Activated CD8-positive, alpha-beta memory T cell treated with anti-CD3 and anti-CD28 coated beads for 24 hours (primary cell): ENCODE measurements around the gene NEK8.
"Not testable (repeated sequence)": the region's sequence is repeated elsewhere in the genome, so short reads cannot be mapped to it uniquely, and the experiment has no call there.

Experiments used
- DNase-seq: peaks from one replicate; pipeline ENCODE4 v3.0.0-alpha.2; 2020

The NEK8 gene

DNA sequence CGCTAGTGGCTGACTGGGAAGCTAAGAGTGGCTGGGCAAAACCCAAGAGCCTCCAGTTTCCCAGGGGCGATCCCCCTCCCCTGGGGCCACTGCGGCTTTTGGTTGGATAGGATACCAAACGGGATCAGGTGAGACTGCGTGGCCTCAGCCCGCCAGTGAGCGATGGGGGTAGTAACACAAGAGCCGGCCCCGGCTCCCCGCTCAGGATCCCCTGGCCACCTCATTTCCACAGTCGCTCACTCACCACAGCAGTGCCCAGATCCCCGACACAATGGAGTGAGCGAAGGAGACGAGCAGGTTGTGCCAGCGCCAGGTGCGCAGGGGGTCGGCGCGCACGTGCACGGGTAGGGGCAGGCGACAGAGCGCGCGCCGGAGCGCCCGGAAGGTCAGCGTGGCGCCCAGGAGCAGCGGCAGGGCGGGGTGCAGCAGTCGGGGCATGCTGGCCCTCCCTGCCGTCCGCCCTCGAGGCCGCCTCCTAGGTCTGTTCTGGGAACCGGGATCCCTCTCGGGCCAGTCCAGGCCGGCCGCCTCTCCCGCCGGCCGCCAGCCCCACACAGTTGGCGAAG lies 2.8 kb upstream of the NEK8 start:
- DNase-seq: peak; percentile 94

DNA sequence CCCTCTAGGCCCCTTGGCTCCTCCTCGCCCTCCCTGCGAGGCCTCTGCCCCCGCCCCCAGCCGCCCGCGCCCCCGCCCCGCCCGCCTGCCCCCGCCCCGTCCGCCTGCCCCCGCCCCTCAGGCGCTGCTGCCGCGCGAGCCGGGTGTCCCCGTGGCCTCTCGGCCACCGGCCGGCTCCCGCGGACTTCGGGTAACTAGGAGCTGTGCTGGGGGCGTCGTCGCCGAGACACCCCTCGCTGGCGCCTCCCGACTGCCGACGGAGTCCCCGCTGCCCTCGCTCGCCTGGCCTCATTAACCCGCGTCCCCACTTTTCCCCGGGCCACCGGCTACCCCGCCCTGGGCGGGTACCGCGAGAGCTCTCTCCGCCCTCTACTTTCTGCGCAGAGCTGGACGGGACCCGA lies 2.4 kb upstream of the NEK8 start, which contains the start of gene TLCD1:
TSS of gene TLCD1 (minus strand) at position 8 of the 401 bp plus-strand sequence. CDS start 136 bp downstream, outside the sequence.
- no peak for DNase-seq

DNA sequence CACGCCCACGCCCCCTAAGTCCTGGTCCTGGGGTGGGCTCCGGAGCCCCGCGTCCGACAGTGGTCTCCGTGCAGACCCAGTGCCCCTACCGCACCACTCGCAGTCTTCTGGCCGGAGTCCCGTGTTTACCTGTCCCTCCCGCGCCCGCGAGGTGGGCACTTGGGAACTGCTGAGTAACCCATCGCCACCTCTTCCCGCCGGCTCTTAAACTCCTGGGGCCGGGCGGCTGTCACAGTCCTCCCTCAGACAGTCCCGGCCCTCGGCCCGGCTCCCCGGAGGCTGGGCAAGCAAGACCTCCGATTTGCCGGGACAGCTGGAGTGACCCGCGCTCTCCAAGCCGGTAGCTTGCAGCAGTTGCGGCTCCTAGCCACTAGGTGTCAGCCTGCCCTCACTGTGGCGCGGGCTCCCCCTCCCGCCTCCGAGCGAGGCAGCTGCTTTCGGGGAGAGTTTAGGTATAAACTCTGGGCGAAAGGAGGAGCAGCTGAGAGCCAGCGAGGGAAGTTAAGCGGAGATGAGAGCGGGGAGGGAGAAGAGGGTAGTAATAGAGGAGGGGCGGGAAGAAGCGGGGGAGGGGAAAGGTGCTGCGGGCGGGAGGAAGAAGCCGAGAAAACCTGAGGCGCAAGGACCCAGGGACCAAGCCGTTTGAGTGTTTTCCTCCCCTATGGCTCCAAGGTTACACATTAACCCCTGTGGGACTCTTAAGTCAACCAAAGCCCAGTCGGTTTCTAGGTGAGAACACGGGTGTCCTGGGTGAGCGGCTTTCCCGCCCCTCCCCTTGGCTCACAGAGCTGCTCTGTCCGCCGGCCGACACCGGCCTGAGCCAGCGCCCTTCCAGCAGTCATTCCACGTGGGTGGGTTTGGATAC lies 1.7 kb upstream of the NEK8 start:
- DNase-seq: peak; percentile 98

GRCh38 chr17:28729950-28730330 lies 1.4 kb downstream of the NEK8 start:
- no peak for DNase-seq

- no peak for DNase-seq
These were observed 4.8 kb downstream of the NEK8 start for GRCh38 chr17:28733346-28733745.

DNA sequence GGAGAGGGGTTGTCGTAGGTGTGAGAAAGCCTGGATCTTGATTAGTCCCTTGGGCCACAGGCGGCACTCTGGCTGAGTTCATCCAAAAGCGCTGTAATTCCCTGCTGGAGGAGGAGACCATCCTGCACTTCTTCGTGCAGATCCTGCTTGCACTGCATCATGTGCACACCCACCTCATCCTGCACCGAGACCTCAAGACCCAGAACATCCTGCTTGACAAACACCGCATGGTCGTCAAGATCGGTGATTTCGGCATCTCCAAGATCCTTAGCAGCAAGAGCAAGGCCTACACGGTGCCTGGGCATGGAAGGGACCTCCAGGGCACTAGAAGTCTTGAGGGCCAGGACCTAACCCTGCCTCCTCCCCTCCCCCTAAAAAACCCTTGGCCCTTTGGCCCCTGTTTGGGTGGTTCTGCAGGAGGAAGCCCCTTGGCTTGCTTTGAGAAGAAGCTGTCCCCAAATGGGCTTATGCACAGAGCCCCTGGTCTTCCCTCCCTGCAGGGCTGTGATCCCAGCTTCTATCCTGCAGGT lies 6.2 kb downstream of the NEK8 start:
- DNase-seq: no peak

- no peak for DNase-seq
These were observed 6.7 kb downstream of the NEK8 start for GRCh38 chr17:28735242-28735722.

DNA sequence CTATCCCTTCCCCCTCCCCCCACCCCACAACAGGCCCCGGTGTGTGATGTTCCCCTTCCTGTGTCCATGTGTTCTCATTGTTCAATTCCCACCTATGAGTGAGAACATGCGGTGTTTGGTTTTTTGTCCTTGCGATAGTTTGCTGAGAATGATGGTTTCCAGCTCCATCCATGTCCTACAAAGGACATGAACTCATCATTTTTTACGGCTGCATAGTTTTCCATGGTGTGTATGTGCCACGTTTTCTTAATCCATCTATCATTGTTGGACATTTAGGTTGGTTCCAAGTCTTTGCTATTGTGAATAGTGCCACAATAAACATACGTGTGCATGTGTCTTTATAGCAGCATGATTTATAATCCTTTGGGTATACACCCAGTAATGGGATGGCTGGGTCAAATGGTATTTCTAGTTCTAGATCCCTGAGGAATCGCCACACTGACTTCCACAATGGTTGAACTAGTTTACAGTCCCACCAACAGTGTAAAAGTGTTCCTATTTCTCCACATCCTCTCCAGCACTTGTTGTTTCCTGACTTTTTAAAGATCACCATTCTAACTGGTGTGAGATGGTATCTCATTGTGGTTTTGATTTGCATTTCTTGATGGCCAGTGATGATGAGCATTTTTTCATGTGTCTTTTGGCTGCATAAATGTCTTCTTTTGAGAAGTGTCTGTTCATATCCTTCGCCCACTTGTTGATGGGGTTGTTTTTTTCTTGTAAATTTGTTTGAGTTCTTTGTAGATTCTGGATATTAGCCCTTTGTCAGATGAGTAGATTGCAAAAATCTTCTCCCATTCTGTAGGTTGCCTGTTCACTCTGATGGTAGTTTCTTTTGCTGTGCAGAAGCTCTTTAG lies 7.6 kb downstream of the NEK8 start:
- not testable (repeated sequence) for DNase-seq

DNA sequence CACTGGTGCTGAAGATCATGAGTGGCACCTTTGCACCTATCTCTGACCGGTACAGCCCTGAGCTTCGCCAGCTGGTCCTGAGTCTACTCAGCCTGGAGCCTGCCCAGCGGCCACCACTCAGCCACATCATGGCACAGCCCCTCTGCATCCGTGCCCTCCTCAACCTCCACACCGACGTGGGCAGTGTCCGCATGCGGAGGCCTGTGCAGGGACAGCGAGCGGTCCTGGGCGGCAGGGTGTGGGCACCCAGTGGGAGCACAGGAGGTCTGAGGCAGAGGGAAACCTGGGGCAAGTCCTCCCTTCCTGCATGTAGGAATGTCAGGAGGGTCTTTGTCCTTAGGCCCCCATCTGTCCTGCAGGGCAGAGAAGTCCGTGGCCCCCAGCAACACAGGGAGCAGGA lies 8.7 kb downstream of the NEK8 start:
- DNase-seq: no peak

DNA sequence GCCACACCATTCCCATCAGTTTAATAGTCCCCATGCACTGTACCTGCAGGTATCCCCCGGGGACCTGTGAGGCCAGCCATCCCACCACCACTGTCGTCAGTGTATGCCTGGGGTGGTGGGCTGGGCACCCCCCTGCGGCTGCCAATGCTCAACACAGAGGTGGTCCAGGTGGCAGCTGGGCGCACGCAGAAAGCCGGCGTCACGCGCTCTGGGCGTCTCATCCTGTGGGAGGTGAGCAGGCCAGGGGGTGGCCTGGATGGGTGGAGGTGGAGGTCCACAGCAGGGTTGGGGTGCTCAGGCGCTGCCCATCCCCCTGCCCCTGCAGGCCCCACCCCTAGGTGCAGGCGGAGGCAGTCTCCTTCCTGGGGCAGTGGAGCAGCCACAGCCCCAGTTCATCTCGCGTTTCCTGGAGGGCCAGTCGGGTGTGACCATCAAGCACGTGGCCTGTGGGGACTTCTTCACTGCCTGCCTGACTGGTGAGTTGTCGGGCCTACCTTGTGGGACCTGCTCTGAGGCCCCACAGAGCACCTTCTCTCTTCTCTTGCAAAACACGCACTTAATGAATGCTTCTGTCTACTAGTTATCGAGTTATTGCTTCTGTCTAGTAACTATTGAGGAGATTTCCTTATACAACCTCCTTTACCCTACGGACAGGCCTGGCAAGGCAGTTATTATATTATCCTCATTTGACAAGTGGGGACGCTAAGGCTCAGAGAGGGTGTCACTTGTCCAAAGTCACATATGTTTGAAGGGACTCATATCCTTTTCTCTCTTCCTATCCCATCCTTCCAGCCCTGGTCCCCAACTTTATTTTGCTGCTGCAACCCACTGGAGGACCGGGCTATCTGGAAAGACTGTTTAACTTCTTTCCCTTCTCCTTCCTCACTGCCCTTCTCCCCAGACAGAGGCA lies 9.4 kb downstream of the NEK8 start:
- no peak for DNase-seq

- DNase-seq: peak; percentile 77
These were observed 10.2 kb downstream of the NEK8 start for GRCh38 chr17:28738680-28739384.

DNA sequence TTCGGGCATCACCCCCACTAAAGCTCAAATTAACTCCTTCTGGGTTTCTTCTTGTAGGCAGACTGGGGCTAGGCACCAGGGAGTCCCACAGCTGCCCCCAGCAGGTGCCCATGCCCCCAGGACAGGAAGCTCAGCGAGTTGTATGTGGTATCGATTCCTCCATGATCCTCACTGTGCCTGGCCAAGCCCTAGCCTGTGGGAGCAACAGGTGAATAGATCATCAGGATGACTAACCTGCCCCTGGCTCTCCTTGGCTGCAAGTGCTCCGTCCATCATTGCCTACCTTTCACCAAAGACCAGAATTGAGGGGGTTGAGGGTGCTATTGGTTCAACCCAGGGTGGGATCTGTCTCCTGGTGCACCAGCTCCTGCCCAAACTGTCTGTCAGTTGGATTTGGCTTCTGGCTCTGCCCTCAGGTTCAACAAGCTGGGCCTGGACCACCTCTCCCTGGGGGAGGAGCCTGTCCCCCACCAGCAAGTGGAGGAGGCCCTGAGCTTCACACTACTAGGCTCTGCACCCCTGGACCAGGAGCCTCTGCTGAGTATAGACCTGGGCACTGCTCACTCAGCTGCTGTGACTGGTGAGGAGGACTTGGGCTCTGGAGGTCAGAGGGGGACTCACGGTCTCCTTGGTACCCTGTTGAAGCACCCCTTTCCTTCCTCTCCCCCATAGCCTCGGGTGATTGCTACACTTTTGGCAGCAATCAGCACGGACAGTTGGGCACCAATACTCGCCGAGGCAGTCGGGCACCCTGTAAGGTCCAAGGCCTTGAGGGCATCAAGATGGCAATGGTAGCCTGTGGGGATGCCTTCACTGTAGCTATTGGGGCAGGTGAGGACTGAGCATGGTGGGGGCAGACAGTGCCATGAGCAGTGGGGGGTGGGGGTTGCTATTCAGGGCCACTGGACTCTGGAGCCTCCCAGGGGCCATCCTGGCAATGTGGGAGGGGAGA lies 12.1 kb downstream of the NEK8 start:
- DNase-seq: no peak

- DNase-seq: no peak
These were observed 13.1 kb downstream of the NEK8 start for GRCh38 chr17:28741358-28742349.

DNA sequence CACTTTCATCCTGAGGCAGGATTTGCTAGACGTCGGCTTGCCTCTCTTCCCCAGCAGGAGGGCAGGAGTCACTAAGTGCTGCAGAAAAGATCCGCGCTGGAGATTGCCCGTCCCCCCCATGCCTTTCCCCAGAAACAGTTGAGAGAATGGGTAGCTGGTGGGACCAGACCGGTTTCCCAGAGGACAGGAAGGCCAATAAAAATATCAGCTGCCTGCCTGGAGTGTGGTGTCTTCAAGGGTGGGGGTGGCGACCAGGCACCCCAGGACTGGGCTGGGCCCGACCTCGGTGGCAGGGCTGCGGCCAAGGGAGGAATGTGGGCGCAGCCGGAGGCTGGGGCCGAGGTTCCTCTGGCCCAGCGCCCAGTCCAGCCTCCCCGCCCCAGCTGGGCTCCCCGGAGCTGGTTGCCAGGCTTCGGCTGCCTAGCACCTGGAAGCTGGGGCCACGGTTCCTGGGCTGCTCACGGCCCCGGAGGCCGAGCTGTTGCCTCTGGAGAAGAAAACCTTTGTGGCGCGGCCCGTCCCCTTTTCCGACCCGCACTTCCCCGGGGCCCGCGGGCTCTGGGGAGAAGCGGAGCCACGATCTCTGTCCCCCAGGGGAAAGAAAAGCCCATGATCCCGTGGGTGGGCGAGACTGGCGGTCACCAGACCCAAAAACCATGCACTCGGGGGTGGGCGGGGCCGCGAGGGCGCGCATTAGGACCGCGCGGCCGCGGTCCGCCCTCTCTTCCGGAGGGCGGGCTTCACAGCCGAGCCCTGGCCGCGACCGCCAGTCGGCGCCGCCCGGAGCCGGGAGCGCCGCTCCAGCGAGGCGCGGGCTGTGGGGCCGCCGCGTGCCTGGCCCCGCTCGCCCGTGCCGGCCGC lies 14.9 kb downstream of the NEK8 start, which contains the start of gene TRAF4:
TSS of gene TRAF4 (plus strand) at position 769 of the 861 bp plus-strand sequence. CDS start 102 bp downstream, outside the sequence.
- peak; percentile 92 for DNase-seq

GRCh38 chr17:28744104-28744971 lies 15.8 kb downstream of the NEK8 start:
- peak; percentile 92 for DNase-seq

- peak; percentile 77 for DNase-seq
These were observed 16.6 kb downstream of the NEK8 start for GRCh38 chr17:28744972-28745785.
